CD4-positive, alpha-beta memory T cell (primary cell): Measurements from ENCODE around the gene KCTD19. TPM values are rescaled to one million over a fixed set of nuclear protein-coding genes. Genes with fewer than 3 reads are reported as not detected.

Experiments
- CTCF ChIA-PET: fragments of 350-600 bp; sonication (Branson Sonifier 250); formaldehyde crosslinking; loops from one replicate; lab custom pipeline; 2021; ENCODE audit warnings: inconsistent platforms; ENCODE audit not compliant: partially characterized antibody; lab: Charles Lee
- POLR2A ChIA-PET: fragments of 350-600 bp; sonication (Branson Sonifier 250); formaldehyde crosslinking; loops from one replicate; lab custom pipeline; 2021; ENCODE audit not compliant: partially characterized antibody; lab: Charles Lee
- DNase-seq, 5 donors: peaks; one replicate each; pipeline versions ENCODE4 v3.0.0 to v3.0.0-alpha.2; 2020 to 2022; ENCODE audit warnings: mixed read lengths in 1 of 5
- H3K27ac ChIP-seq: one replicate; pipeline ENCODE4 v1.7.0; 2013; ENCODE audit warnings: low read depth, low read length
- H3K27me3 ChIP-seq: 2 replicates; pipeline ENCODE4 v1.7.0; 2013; ENCODE audit warnings: mild to moderate bottlenecking, low read length, moderate library complexity; ENCODE audit not compliant: insufficient read depth
- H3K36me3 ChIP-seq: 2 replicates; pipeline ENCODE4 v1.7.0; 2013; ENCODE audit warnings: mild to moderate bottlenecking, low read length, moderate library complexity; ENCODE audit not compliant: insufficient read depth
- H3K4me1 ChIP-seq: 2 replicates; pipeline ENCODE4 v1.7.0; 2013; ENCODE audit warnings: mild to moderate bottlenecking, low read length, moderate library complexity; ENCODE audit not compliant: insufficient read depth
- H3K4me3 ChIP-seq, 2 donors: one replicate each; pipeline ENCODE4 v1.7.0; 2013; ENCODE audit warnings: low read length in 2 of 2, mild to moderate bottlenecking in 1 of 2
- H3K9me3 ChIP-seq, 2 donors: one replicate each; pipeline ENCODE4 v1.7.0; 2013; ENCODE audit warnings: low read length in 2 of 2, control low read depth in 1 of 2; ENCODE audit not compliant: control insufficient read depth in 1 of 2
- H3K27ac Mint-ChIP-seq, 7 donors: one replicate each; pipeline ENCODE4 v1.8.0; 2020 to 2021; ENCODE audit warnings: mixed read lengths in 7 of 7, mild to moderate bottlenecking in 6 of 7, inconsistent platforms in 3 of 7, moderate library complexity in 3 of 7
- H3K27me3 Mint-ChIP-seq, 2 donors: one replicate each; pipeline ENCODE4 v1.8.0; 2020 to 2021; ENCODE audit warnings: mixed read lengths in 2 of 2
- H3K36me3 Mint-ChIP-seq, 2 donors: one replicate each; pipeline ENCODE4 v1.8.0; 2020 to 2021; ENCODE audit warnings: mixed read lengths in 2 of 2, inconsistent platforms in 1 of 2, mild to moderate bottlenecking in 1 of 2
- H3K4me1 Mint-ChIP-seq, 4 donors: one replicate each; pipeline ENCODE4 v1.8.0; 2020 to 2021; ENCODE audit warnings: mixed read lengths in 4 of 4, mild to moderate bottlenecking in 1 of 4
- H3K4me3 Mint-ChIP-seq, 8 donors: one replicate each; pipeline ENCODE4 v1.8.0; 2020 to 2021; ENCODE audit warnings: mixed read lengths in 8 of 8, mild to moderate bottlenecking in 7 of 8, moderate library complexity in 6 of 8, inconsistent platforms in 3 of 8
- H3K9me3 Mint-ChIP-seq, 8 donors: one replicate each; pipeline ENCODE4 v1.8.0; 2020 to 2021; ENCODE audit warnings: mixed read lengths in 8 of 8, mild to moderate bottlenecking in 5 of 8, inconsistent platforms in 3 of 8, moderate library complexity in 1 of 8
- intact Hi-C: fragments of 100-400 bp; cut with micrococcal nuclease; formaldehyde crosslinking; loops from one replicate; pipeline ENCODE4 v1.15.1; 2023
- polyA plus RNA-seq, 2 donors: library from polyadenylated mRNA; unstranded; fragments of 300-500 nt; fragmentation: Illumina TruSeq; gene quantifications; one replicate each; pipeline ENCODE4 v1.2.3, GENCODE V29; 2021
- total RNA-seq, 2 experiments: library from RNA; stranded (reverse); gene quantifications; one replicate each; pipeline ENCODE4 v1.2.3, GENCODE V29; 2021

Gene KCTD19
- total and polyA plus RNA-seq, 4 experiments from 2014 or later, result 0.10 TPM; not detected in 3

GRCh38 chr16:67327743-67328142, 1.2 kb upstream of the KCTD19 start:
- Histone ChIP-seq H3K9me3 (no peaks in the 10 kb centered on the region), H3K4me1 (peaks cover 6% of the 10 kb centered on the region), H3K4me3 (no peak overlapping the region), H3K27me3 (peaks cover 19% of the 10 kb centered on the region), H3K36me3 (no peaks in the 10 kb centered on the region), H3K27ac (no peak overlapping the region)
- Mint-ChIP-seq H3K4me3 (peak overlapping the region in 2 of 8 donors; percentile 7 to 36), H3K9me3 (peaks cover 0 to 4% (median 0%) of the 10 kb centered on the region in 8 donors), H3K27me3 (peaks cover 24 to 34% of the 10 kb centered on the region in 2 donors), H3K36me3 (no peaks in the 10 kb centered on the region), H3K4me1 (peaks cover 6 to 11% (median 9%) of the 10 kb centered on the region in 4 donors), H3K27ac (peak overlapping the region in 1 of 7 donors; percentile 29)
- ChIA-PET CTCF (no interaction called here), POLR2A (no interaction called here)
- intact Hi-C loops, result no loop called here
- DNase-seq, result no peak

- Histone ChIP-seq H3K4me1 (peaks cover 6% of the 10 kb centered on the region), H3K27ac (no peak overlapping the region), H3K36me3 (no peaks in the 10 kb centered on the region), H3K27me3 (peaks cover 22% of the 10 kb centered on the region), H3K4me3 (peak overlapping the region in 1 of 2 donors; percentile 43), H3K9me3 (no peaks in the 10 kb centered on the region)
- H3K27me3 Mint-ChIP-seq, result peaks cover 34 to 41% of the 10 kb centered on the region in 2 donors
- peaks cover 6 to 11% (median 9%) of the 10 kb centered on the region in 4 donors for H3K4me1 Mint-ChIP-seq
- H3K4me3 Mint-ChIP-seq, result peak overlapping the region; percentile 60 to 86 (median 78)
- no peak for DNase-seq
- H3K36me3 Mint-ChIP-seq, result no peaks in the 10 kb centered on the region
- peaks cover 0 to 4% (median 0%) of the 10 kb centered on the region in 8 donors for H3K9me3 Mint-ChIP-seq
- intact Hi-C loops, result no loop called here
- H3K27ac Mint-ChIP-seq, result peak overlapping the region in 3 of 7 donors; percentile 28 to 70 (median 56)
- CTCF ChIA-PET, result interaction anchor here (1.6 kb wide), 1 partner anchor 13 kb away, joined by 3 read pairs; no protein-coding TSS in a partner anchor
- POLR2A ChIA-PET, result no interaction called here
Measured at GRCh38 chr16:67326115-67326471, 448 bp downstream of the KCTD19 start.

- H3K36me3 Mint-ChIP-seq, result no peaks in the 10 kb centered on the region
- no peak for DNase-seq
- no peak overlapping the region for H3K27ac Mint-ChIP-seq
- intact Hi-C loops, result no loop called here
- ChIA-PET POLR2A (no interaction called here), CTCF (no interaction called here)
- H3K4me1 ChIP-seq, result no peaks in the 10 kb centered on the region
- H3K27me3 Mint-ChIP-seq, result peaks cover 26 to 28% of the 10 kb centered on the region in 2 donors
- H3K4me1 Mint-ChIP-seq, result no peaks in the 10 kb centered on the region
- H3K9me3 Mint-ChIP-seq, result no peaks in the 10 kb centered on the region
- no peaks in the 10 kb centered on the region for H3K36me3 ChIP-seq
- peaks cover 5% of the 10 kb centered on the region for H3K27me3 ChIP-seq
- H3K4me3 Mint-ChIP-seq, result no peak overlapping the region
- H3K4me3 ChIP-seq, result no peak overlapping the region
- H3K27ac ChIP-seq, result no peak overlapping the region
- H3K9me3 ChIP-seq, result no peaks in the 10 kb centered on the region
Measured at GRCh38 chr16:67317853-67318252, 8.7 kb downstream of the KCTD19 start.

- H3K27ac Mint-ChIP-seq, result no peak overlapping the region
- no peaks in the 10 kb centered on the region for H3K9me3 ChIP-seq
Measured at GRCh38 chr16:67312719-67313118, 13.8 kb downstream of the KCTD19 start.

GRCh38 chr16:67311607-67312488, 14.7 kb downstream of the KCTD19 start:
- H3K27me3 ChIP-seq, result no peaks in the 10 kb centered on the region
- no peak overlapping the region for H3K4me3 ChIP-seq
- no peaks in the 10 kb centered on the region for H3K9me3 ChIP-seq
- no peaks in the 10 kb centered on the region for H3K9me3 Mint-ChIP-seq
- H3K27ac ChIP-seq, result no peak overlapping the region
- ChIA-PET POLR2A (no interaction called here), CTCF (no interaction called here)
- H3K4me3 Mint-ChIP-seq, result no peak overlapping the region
- no peaks in the 10 kb centered on the region for H3K4me1 ChIP-seq
- peak in 2 of 5 donors; percentile 6 to 57 for DNase-seq
- H3K36me3 ChIP-seq, result no peaks in the 10 kb centered on the region
- no peaks in the 10 kb centered on the region for H3K36me3 Mint-ChIP-seq
- peaks cover 1 to 5% of the 10 kb centered on the region in 2 donors for H3K27me3 Mint-ChIP-seq
- no peak overlapping the region for H3K27ac Mint-ChIP-seq
- intact Hi-C loops, result no loop called here
- H3K4me1 Mint-ChIP-seq, result peaks cover 0 to 5% (median 2%) of the 10 kb centered on the region in 4 donors

More at GRCh38 chr16:67312719-67313118, 13.8 kb downstream of the KCTD19 start:
- Histone ChIP-seq H3K4me3 (no peak overlapping the region), H3K36me3 (no peaks in the 10 kb centered on the region), H3K27me3 (no peaks in the 10 kb centered on the region), H3K4me1 (no peaks in the 10 kb centered on the region), H3K27ac (no peak overlapping the region)
- ChIA-PET CTCF (interaction anchor here (1.0 kb wide), 1 partner anchor 13 kb away, joined by 3 read pairs; no protein-coding TSS in a partner anchor), POLR2A (no interaction called here)
- Mint-ChIP-seq H3K4me1 (peaks cover 0 to 5% (median 2%) of the 10 kb centered on the region in 4 donors), H3K27me3 (peaks cover 3 to 5% of the 10 kb centered on the region in 2 donors), H3K36me3 (no peaks in the 10 kb centered on the region), H3K4me3 (no peak overlapping the region), H3K9me3 (no peaks in the 10 kb centered on the region)
- intact Hi-C loops, result no loop called here
- no peak for DNase-seq

GRCh38 chr16:67310561-67310960, 16.0 kb downstream of the KCTD19 start:
- no peaks in the 10 kb centered on the region for H3K4me1 ChIP-seq
- intact Hi-C loops, result no loop called here

GRCh38 chr16:67305216-67306071, 21.1 kb downstream of the KCTD19 start:
- H3K27ac Mint-ChIP-seq, result no peak overlapping the region
- Histone ChIP-seq H3K4me1 (no peaks in the 10 kb centered on the region), H3K9me3 (no peaks in the 10 kb centered on the region), H3K4me3 (no peak overlapping the region), H3K36me3 (no peaks in the 10 kb centered on the region), H3K27ac (no peak overlapping the region), H3K27me3 (no peaks in the 10 kb centered on the region)
- H3K36me3 Mint-ChIP-seq, result no peaks in the 10 kb centered on the region
- ChIA-PET CTCF (no interaction called here), POLR2A (no interaction called here)
- no peaks in the 10 kb centered on the region for H3K9me3 Mint-ChIP-seq
- H3K4me1 Mint-ChIP-seq, result no peaks in the 10 kb centered on the region
- peaks cover 3 to 5% of the 10 kb centered on the region in 2 donors for H3K27me3 Mint-ChIP-seq
- no peak for DNase-seq
- intact Hi-C loops, result no loop called here
- no peak overlapping the region for H3K4me3 Mint-ChIP-seq

More at GRCh38 chr16:67310561-67310960, 16.0 kb downstream of the KCTD19 start:
- no peaks in the 10 kb centered on the region for H3K27me3 ChIP-seq
- Mint-ChIP-seq H3K4me3 (no peak overlapping the region), H3K4me1 (peaks cover 0 to 5% (median 2%) of the 10 kb centered on the region in 4 donors), H3K27me3 (peaks cover 0 to 2% of the 10 kb centered on the region in 2 donors), H3K9me3 (no peaks in the 10 kb centered on the region), H3K27ac (peak overlapping the region in 1 of 7 donors; percentile 1), H3K36me3 (no peaks in the 10 kb centered on the region)
- ChIA-PET POLR2A (no interaction called here), CTCF (no interaction called here)
- no peak overlapping the region for H3K4me3 ChIP-seq
- DNase-seq, result no peak
- H3K36me3 ChIP-seq, result no peaks in the 10 kb centered on the region
- H3K9me3 ChIP-seq, result no peaks in the 10 kb centered on the region
- H3K27ac ChIP-seq, result no peak overlapping the region
